ENCODE results near the gene PTPRD.
"Not testable (repeated sequence)": the region's sequence is repeated elsewhere in the genome, so short reads cannot be mapped to it uniquely, and the experiment has no call there.

The PTPRD gene

DNA sequence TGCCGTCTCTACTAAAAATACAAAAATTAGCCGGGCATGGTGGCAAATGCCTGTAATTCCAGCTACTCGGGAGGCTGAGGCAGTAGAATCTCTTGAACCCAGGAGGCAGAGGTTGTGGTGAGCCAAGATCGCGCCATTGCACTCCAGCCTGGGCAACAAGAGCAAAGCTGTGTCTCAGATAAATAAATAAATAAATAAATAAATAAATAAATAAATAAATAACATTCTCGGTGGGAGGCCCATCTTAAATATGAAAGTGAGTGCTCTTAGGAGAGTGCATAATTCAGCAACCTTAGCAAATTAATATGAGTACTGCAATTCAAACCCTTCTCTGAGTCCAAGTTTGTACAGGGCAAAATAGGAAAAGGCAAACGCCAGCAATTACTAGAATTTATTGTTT, 1302.1 kb downstream of the PTPRD start:
- not testable (repeated sequence) for DNase-seq (ENCODE audit: low read depth)

DNA sequence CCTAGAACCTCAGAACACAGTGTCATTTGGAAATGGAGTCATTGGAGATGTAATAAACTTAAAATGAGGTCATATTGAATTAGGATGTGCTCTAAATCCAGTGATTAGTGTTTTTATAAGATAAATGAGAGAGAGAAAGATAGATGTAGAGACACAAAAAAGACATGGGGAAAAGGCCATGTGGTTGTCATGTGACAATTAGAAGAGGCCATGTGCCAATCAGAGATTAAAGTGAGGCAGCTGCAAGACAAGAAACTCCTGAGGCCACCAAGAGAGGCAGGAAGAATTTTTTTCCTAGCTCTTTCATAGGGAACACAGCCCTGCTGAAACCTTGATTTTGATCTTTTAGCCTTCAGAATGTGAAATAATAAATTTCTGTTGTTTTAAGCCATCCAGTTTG, 1307.2 kb downstream of the PTPRD start:
- DNase-seq (ENCODE audit: low read depth) = no peak

DNA sequence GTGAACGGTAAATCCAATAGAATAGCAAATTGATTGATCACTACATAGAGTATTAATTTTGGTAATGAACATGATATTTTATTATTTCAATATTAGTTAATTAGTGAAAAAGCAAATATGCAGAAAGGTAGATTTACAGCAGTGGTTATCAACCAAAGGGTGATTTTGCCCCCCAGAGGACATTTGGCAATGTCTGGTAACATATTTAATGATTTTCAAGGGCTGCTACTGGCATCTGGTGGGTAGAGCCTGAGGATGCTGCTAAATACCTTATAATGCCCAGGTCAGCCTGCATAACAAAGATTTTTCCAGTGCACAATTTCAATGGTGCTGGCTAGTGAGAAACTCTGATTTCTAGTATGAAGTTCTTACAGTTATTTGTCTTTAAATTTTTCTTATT, 1313.7 kb downstream of the PTPRD start:
- DNase-seq (ENCODE audit: low read depth) = no peak

DNA sequence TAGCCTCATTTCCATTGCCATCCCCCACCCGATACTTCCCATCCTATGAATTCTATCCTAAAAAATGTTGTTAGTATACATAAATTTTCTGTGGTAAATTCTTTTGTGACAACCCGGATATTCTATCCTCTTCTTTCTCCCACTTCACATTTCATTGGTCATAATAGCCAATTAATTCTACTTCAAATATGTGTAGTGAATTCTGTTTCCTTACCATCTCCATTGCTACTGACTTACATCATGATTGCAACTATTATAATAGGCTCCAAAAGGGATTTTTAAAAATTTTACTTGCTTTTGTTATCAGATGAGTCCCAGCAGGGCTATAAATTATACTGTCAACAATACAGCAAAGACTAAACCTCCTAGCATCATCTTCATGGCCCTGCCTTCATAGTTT, 1326.8 kb downstream of the PTPRD start:
- no peak for DNase-seq (ENCODE audit: low read depth)

DNA sequence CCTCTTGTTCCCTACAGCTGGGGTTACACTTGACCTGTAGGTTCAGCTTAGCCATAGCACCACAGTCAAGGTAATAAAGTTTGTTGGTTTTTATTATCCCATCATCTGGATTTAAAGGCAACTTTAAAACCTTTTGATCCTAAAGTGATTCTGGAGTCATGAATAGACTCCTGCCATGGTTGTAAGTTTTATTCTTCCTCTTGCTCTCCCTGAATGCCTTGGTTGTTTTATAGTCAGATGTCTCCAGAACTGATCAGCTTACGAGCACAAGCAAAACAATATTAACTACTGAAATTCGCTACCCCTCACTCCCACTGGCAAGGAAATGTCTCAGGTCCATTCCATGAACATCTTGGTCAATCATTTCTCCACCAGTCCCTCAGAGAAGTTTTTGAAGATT, 1328.6 kb downstream of the PTPRD start:
- DNase-seq (ENCODE audit: low read depth) = no peak

DNA sequence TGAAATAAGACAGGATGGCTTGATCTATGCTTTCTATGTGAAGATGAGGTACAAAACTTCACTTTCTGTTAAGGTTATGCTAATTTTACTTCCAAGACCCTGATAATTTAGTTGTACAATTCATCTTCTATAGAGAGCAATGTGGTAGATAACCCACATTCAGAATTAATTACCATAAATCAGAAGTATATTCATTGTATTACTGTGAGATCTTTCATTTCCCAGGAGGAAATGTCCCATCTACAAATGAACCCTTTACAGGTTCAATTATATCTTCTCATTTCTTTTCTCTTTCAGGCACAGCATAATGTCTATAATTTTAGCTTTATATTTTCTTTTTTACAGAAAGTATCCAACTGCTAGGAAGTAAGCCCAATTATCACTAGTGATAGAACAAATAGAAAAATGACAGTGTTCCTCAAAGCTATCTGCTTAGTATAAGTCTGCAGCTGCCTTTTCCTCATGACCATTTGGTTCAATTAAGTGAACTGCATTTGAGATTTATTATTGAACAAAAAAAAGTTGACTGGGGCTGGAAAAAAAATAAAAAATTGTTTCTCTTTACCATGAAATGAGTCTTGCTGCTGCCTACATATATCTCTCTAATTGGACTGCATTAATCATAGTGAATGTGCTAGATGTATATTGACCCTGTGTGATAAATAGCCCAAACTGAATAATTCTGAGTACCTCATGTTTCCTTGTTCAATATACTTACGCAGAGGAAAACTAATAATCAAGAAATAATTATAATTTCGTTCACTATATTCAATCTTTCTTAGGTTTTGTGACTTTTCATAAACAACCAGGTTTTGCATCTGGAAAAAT, 1329.4 kb downstream of the PTPRD start:
- DNase-seq (ENCODE audit: low read depth) = no peak

DNA sequence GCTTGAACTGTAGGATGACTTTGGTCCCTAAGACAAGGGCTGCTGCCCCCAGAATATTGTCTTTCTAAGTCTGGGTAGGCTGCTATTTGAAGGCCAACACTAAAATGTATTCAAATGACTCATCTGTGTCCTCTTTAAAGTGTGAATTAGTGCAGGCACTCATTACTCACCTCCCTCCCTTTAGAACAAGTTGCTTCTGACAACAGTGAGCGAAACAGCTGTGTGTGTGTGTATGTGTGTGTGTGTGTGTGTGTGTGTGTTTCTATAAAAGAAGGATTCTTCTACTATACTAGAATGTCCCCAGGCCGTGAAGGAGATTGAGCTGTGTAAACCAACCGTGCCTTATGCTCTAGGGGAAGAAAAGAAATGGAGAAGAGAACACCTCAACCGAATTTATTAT, 1337.2 kb downstream of the PTPRD start:
- no peak for DNase-seq (ENCODE audit: low read depth)

DNA sequence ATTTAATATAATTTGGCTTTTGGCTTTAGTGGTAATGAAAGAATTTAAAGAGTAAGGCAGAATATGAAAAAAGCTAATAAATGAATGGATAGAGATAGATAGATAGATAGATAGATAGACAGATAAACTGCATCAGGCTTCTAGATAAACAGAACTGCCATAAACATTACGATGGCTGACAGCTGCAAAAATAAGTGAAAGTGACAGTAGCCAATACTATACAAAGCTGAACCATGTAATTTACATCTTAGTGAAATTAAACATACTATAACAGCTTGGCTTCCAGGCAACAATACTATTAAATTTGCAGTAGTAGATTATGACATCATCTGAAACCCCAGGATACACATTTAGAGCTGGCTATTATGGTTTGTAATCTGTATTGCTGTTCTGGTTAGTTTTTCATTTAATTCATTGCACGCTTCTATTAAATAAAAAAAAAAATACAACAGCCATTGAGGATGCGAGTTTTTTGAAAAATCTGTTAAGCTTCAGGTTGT, 1354.8 kb downstream of the PTPRD start:
- DNase-seq (ENCODE audit: low read depth) = no peak

DNA sequence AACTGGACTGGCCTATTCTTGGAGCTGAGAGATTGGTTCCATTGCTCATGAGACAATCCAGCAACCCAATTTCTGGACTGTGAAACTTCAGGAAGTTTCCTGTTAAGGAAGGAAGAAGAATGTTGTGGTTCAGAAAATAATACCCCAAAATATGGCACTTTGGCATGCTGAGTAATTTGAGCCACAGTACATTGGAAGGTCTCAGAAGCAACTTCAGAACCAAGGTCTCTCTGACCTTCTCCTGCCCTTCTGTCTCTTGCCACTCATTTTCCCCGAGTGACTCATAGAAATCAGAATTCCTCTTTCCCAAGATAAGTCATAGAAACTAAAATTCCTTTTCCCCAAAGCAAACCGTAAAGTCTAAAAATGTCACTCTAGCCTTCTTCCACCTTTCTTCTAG, 1366.1 kb downstream of the PTPRD start:
- DNase-seq (ENCODE audit: low read depth) = no peak

DNA sequence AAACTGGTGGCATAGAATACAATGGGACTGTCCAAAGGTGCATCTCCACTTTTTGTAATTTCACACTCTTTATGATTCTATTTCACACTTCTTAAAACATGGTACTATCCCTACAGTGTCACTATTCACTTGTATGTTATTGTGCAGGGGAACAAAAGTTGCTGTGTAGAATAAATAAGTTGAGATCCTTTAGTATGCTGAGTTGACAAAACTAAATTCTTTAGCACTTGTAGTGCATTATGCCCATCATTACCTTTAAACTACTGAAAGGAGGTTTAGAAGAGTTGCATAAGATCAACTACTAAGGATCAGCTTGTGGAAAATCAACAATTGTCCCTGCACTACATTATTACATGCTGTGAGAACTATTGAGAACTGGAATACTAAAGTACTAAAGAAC, 1380.9 kb downstream of the PTPRD start:
- no peak for DNase-seq (ENCODE audit: low read depth)

DNA sequence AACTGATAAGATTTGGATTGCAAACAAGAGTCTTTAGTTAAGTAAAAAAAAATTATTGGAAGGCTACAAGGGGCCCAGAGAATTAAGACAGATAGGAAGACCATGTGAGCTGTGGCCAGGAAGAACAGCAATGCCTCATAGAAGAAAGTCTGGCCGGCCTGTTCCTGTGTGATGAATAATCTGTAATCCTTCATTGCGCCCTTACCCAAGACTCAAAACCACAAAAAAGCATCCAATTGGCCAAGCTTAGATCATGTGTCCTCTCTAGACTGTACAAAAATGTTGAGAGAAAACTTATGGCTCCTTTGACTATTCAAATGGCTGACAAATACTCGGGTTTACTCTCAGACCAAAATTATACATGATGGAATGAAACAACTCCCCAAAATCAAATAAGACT, 1383.5 kb downstream of the PTPRD start:
- no peak for DNase-seq (ENCODE audit: low read depth)

DNA sequence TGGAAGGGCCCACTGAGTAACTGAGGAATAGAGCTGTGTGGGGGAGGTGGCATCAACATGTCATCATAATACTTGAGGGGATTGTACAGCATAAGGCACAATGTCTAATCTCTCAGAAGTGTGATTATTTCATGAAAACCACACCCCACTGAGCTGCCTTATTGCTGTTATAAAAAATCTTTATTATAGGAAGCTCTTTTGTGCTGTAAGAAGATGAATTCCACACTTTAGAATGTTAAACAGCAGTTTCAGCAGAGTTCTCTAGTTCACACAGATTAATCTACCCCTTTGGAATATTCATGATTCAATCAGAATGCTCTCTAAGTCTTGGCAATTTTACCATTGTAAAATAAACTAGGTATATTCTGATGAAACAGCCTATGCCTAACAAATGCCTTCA, 1389.6 kb downstream of the PTPRD start:
- DNase-seq (ENCODE audit: low read depth) = no peak

DNA sequence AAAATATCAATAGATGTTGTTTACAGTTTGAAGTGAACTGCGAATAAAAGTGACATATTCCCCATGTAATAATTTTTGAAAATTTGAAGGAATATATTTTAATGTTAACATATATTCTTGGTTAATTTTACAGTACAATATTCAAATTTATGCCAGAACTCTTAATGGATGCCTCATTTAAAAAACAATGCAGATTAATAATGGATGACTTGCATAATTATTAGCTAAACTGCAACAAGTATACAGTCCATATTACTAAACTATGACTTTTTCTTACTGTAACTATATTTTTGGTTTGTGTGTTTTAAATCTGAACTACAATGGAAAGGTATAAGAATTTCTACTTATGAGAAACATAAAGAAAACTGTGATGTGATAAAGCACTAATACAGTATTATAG, 1390.1 kb downstream of the PTPRD start:
- DNase-seq (ENCODE audit: low read depth) = no peak

DNA sequence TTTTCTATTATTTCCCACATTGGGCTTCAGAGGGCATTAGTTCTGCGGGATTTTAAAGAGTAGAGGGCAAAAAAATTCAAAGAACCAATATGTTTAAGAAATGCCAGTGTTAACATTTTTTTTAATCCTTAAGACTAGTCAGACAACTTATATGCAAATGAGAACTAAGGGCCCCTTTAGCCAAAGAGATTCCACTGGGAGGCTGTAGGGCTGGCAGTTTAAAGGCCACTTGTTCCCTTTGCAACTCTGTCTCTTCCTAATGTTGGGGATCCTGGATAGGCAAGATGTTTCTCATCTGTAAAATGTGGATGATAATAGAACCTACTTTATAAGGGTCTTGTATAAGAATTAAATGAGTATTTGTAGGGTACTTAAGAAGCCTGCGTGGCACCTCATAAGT, 1395.9 kb downstream of the PTPRD start:
- no peak for DNase-seq (ENCODE audit: low read depth)

DNA sequence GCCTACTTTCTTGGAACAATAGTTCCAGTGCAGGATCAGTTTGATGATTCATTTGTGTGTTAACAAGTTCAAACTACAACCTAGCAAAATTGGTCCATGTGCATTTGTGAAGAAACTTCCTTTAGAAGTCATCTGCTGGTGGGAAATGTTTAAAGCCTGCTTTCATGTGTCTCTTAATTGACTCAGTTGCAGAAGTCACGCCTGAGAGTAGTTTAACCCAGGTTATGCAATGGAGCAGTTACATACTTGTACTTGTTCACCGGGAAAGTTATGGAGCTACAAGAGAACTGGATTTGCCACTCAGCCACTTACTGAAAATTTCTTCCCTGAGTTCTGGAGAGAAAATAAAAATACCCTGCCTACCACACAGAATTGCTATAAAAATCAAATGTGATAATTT, 1397.8 kb downstream of the PTPRD start:
- DNase-seq (ENCODE audit: low read depth) = no peak

DNA sequence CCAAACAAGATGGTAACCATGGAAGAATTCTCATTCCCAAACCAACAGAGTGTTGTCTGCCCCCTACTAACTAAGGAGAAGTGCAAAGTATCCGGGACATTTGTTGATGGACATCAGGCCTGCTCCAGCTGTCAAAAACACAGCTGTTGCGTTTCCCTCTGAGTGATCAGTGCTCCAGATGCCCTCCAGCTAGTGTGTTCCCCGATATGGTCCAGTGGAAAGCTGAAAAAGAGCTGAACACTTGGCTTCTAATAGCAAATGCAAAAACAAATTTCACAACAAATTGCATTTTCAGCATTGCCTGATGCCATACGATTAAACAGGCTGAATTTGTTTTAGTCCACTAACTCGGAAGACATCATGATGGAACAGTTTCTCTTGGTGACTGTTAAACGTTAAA, 1398.7 kb downstream of the PTPRD start:
- no peak for DNase-seq (ENCODE audit: low read depth)

DNA sequence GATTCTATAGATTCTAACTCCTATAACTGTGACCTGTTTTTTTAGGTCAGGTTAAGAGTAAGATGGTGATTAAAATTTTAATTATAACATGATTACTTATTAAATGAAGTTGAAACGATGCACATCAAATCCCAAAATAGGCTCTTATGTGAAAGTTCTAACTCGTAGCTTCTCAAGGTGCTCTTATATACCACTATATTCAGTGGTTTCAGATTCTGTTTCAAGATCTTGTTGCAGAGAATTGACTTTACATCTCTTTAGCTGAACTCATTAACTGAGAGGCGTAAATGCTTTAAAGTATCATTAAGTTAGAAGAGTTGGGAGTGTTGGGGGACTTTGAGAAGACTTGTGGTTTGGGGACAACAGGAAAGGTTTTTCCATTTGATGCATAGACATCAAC, 1399.8 kb downstream of the PTPRD start:
- no peak for DNase-seq (ENCODE audit: low read depth)

DNA sequence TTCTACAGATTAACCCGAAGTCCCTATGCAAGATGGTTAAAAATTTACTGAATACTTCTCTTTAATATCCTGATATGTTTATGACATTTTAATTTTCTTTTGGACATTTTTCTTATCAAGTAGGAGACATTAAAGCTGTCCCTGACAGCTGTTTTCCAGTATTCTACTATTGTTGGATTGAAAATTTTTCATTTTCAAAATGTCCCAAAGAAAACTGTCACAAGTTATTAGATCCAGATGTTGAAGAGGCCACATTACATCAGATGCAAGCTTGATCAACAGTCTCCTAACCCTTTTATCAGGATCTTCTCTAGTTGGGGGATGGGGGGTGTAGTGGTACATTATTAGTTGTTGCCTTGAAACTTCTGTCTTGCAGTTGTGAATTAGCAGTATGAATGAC, 1410.5 kb downstream of the PTPRD start:
- no peak for DNase-seq (ENCODE audit: low read depth)

DNA sequence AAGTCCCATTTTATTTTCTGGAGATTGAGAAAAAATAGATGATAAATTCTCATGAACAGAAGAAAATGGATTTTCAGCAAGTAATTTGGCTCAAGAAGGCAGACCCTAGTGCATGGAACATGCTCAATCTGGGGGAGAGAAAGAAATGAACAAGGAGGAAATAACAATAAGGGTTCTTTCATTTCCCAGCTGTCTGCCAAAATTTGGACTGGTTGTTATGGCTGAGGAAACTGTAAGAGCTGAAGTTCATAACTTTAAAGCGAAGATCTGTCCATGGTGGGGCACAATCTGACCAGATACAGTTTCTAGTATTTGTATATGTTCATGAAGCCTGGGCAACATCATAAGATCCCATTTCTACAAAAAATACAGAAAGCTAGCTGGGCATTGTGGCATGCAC, 1426.7 kb downstream of the PTPRD start:
- DNase-seq (ENCODE audit: low read depth) = no peak

DNA sequence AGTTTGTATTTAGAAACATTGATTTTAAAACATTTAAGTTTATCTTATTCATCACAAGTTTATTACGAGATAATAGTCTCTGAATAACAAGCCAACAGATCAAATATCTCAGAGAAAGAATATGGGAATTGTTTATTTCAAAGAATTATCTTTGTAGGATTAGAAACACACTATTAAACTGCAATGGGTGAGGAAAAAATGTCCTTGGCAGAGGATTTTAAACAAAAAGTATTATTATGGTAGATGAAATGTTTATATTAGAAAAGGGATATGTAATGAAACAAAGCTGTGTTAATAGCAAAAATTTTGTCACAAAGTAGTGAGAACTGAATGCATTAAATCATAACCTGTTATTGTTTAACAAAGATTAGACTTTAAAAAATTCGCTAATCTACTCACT, 1430.4 kb downstream of the PTPRD start:
- no peak for DNase-seq (ENCODE audit: low read depth)

DNA sequence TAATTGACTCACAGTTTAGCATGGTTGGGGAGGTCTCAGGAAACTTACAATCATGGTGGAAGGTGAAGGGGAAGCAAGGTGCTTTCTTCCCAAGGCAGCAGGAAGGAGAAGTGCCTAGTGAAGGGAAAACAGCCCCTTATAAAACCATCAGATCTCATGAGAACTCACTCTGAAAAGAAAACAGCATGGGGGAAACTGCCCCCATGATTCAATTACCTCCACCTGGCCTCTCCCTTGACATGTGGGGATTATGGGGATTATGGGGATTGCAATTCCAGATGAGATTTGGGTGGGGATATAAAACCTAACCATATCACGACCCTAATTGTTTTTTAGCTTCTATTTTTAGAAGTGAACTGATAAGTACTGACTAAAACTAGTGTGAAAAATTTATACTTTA, 1435.7 kb downstream of the PTPRD start:
- no peak for DNase-seq (ENCODE audit: low read depth)

DNA sequence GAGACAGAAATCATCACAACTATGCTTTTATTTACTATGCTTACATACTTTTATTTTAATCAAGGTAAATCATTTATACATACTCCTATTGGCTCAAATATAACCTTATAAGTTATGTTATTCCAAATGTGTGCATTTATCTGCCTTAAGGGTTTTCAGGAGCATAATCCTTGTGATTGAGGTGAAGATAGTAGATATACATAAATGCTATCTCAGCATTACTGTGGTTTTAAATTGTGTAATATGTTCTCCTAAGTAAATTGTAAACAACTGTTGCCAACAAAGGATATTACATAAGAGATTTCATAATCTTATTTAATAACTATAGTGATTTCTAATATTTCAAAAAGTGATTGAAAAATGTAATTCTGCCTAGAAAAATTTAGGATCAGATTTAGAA, 1438.4 kb downstream of the PTPRD start:
- no peak for DNase-seq (ENCODE audit: low read depth)

DNA sequence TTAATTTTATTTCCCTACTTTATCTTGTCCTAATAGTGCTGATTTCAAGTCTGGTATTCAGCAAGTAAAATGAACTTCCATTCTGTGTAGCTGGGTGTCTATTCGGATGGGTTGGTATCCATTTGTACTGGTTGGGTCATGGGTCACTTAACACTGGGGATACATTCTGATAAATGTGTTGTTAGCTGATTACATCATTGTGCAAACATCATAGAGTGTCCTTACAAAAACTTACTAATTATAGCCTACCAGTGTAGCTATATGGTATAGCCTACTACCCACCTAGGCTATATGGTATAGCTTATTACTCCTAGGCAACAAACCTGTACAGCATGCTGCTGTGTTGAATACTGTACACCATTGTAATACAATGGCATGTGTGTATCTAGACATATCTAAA, 1439.5 kb downstream of the PTPRD start:
- no peak for DNase-seq (ENCODE audit: low read depth)

DNA sequence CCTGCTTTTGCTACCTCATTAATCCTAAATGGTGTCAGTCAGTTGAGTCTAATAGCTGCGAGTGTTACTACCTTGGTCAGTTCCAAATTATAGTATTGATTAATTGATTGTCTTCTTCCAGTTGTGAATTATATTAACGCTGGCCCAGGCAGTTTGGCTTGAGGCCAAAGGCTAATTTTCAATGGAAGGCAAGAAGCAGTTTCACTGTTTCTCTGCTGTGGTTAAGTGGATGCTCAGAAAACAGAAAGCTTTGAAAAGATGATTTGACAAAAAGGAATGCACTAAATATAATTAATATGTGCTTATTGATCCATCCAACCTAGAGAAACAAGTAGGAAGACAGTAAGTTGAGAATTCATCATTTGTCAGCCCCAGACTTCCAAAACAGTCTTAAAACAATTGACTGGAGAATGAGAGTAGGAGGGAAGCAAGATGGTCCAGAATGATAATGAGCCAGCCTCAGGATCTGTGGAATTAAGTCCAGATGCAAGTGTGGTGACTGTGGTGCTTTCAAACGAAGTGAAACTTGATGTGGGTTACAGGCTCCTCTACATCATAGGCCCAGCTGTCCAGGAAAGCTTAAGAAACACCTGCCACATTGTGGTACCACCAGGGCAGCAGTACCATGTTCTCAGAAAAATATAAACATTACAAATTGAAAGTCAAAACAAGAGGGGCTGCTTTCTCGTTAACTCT, 1442.2 kb downstream of the PTPRD start:
- no peak for DNase-seq (ENCODE audit: low read depth)

All from EH (cell line).